ENCODE measurements around the gene SPRN. TPM values are rescaled to one million over a fixed set of nuclear protein-coding genes. Genes with fewer than 3 reads are reported as not detected.
"Not testable (repeated sequence)": the region's sequence is repeated elsewhere in the genome, so short reads cannot be mapped to it uniquely, and the experiment has no call there.

The SPRN gene
- total RNA-seq, 1 donor from 2014 or later = not detected

DNA sequence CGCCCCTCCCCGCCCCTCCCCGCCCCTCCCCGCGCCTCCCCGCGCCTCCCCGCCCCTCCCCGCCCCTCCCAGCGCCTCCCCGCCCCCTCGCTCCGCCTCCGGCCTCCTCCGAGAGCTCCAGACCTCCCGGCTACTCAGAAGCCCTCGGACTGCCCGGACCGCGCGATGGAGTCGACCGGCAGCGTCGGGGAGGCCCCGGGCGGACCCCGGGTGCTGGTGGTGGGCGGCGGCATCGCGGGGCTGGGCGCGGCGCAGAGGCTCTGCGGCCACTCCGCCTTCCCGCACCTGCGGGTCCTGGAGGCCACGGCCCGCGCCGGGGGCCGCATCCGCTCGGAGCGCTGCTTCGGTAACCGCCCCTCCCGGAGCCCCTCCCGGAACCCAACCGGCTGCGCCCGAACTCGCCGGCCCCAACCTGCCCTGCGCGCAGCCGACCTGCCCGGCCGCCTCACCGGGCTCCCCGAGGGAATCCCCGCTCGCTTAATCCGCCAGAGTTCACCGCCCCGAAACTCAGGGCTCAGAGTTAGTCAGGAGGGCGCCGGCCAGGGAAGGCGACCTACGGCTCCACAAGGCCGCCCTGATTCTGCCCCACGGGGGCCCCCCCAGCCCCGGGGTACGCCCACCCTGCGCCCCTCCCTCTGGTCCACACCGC is 45.1 kb downstream of the SPRN start, which contains the start of gene PAOX:
Gene PAOX (plus strand): TSS at position 111 of the 649 bp plus-strand sequence. CDS start 55 bp downstream, at position 166.
- H3K4me1 ChIP-seq = peaks cover 22% of the 10 kb centered on the region
- no peaks in the 10 kb centered on the region for H3K9me3 ChIP-seq
- TF ChIP-seq POLR2A (IDR thresholded peaks at IDR 0.05) (no peak), POLR2AphosphoS5 (IDR thresholded peaks at IDR 0.05; ENCODE audit: insufficient read depth in 1 of 2, low read depth in 1 of 2) (no peak)
- TF ChIP-seq, protein P1, sequence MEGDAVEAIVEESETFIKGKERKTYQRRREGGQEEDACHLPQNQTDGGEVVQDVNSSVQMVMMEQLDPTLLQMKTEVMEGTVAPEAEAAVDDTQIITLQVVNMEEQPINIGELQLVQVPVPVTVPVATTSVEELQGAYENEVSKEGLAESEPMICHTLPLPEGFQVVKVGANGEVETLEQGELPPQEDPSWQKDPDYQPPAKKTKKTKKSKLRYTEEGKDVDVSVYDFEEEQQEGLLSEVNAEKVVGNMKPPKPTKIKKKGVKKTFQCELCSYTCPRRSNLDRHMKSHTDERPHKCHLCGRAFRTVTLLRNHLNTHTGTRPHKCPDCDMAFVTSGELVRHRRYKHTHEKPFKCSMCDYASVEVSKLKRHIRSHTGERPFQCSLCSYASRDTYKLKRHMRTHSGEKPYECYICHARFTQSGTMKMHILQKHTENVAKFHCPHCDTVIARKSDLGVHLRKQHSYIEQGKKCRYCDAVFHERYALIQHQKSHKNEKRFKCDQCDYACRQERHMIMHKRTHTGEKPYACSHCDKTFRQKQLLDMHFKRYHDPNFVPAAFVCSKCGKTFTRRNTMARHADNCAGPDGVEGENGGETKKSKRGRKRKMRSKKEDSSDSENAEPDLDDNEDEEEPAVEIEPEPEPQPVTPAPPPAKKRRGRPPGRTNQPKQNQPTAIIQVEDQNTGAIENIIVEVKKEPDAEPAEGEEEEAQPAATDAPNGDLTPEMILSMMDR (IDR thresholded peaks at IDR 0.05) = no peak
- DNase-seq (ENCODE audit: extremely low spot score in 2 of 2) = no peak
- H3K27ac ChIP-seq = peak within 1 kb of the TSS; percentile 89
- H3K36me3 ChIP-seq = peaks cover 0 to 2% of the 10 kb centered on the region in 2 donors
- H3K4me3 ChIP-seq = peak within 1 kb of the TSS; percentile 71 to 94
- H3K27me3 ChIP-seq = no peaks in the 10 kb centered on the region
- intact Hi-C loops (cut with DNase I) = no loop called here

DNA sequence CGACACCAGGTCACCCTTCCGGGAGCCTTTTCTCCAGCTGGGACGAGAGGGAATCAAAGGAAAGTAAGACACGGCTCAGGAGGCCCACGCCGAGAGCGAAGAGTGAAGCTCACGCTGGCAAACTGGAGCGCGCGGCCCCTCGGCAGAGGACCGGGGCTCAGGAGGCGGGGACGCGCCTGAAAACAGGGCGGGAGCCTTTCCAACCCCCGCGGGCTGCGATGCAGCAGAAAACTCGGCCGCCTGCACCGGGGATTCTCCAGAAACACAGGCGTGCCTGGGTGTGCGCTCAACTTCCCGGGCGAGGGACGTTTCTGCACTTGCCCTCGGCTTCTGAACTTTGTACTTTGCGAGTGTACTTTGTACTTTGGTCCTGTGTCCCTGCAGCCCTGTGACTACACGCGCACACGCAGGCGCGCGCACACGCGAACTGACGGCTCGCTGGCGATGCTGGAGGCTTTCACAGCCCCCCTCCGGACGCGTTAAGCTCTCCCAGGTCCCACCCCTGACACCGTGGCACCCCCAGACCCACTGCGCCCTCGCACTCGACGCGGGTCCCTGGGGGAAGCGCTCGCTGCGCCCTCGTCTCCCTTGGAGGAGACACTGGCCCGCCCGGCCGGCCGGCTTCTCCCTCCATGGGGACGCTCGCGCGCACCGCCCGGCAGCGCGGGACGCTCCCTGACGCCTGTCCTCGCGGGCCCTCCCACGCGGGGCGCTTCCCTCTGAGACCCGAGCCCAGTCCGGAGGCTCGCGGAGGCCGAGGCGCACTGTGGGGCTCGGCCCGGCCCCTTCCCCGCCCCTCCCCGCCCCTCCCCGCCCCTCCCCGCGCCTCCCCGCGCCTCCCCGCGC is 46.0 kb downstream of the SPRN start:
- intact Hi-C loops (cut with DNase I) = no loop called here
- Histone ChIP-seq H3K36me3 (no peaks in the 10 kb centered on the region), H3K27ac (peak overlapping the region; percentile 89), H3K4me3 (peak overlapping the region; percentile 71 to 94), H3K4me1 (peaks cover 26% of the 10 kb centered on the region), H3K9me3 (no peaks in the 10 kb centered on the region), H3K27me3 (no peaks in the 10 kb centered on the region)
- TF ChIP-seq POLR2A (IDR thresholded peaks at IDR 0.05) (peak in 1 of 2 donors; percentile 54), POLR2AphosphoS5 (IDR thresholded peaks at IDR 0.05; ENCODE audit: insufficient read depth in 1 of 2, low read depth in 1 of 2) (peak in 1 of 2 donors; percentile 62)
- TF ChIP-seq, protein P1 (IDR thresholded peaks at IDR 0.05) = no peak
- DNase-seq (ENCODE audit: extremely low spot score in 2 of 2) = no peak

DNA sequence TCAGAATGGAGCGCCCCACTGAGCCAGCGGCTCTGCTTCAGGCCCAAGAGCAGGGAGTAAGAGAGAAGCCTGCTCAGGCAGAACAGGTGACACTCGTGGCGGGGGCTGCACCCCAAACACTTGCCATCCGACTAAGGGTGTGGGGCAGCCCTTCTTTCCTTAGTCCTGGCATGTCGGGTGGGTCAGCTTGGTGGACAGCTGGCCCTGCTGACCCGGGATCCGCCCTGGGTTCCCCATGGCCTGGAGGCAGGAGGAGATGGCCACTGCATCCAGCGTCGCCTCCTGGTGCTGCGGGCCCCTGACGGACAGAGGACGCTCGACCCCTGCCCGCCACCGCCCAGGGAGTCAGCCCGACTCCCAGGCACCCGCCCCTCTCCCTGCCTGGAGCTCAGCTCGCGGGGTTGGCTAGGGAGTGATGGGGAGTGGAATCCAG is 46.6 kb downstream of the SPRN start:
- Histone ChIP-seq H3K4me1 (peaks cover 26% of the 10 kb centered on the region), H3K27me3 (no peaks in the 10 kb centered on the region), H3K27ac (peak overlapping the region; percentile 89), H3K36me3 (no peaks in the 10 kb centered on the region), H3K9me3 (no peaks in the 10 kb centered on the region), H3K4me3 (peak overlapping the region; percentile 71 to 94)
- TF ChIP-seq, protein P1 (IDR thresholded peaks at IDR 0.05) = no peak
- TF ChIP-seq POLR2A (IDR thresholded peaks at IDR 0.05) (no peak), POLR2AphosphoS5 (IDR thresholded peaks at IDR 0.05; ENCODE audit: insufficient read depth in 1 of 2, low read depth in 1 of 2) (no peak)
- intact Hi-C loops (cut with DNase I) = no loop called here
- DNase-seq (ENCODE audit: extremely low spot score in 2 of 2) = no peak

DNA sequence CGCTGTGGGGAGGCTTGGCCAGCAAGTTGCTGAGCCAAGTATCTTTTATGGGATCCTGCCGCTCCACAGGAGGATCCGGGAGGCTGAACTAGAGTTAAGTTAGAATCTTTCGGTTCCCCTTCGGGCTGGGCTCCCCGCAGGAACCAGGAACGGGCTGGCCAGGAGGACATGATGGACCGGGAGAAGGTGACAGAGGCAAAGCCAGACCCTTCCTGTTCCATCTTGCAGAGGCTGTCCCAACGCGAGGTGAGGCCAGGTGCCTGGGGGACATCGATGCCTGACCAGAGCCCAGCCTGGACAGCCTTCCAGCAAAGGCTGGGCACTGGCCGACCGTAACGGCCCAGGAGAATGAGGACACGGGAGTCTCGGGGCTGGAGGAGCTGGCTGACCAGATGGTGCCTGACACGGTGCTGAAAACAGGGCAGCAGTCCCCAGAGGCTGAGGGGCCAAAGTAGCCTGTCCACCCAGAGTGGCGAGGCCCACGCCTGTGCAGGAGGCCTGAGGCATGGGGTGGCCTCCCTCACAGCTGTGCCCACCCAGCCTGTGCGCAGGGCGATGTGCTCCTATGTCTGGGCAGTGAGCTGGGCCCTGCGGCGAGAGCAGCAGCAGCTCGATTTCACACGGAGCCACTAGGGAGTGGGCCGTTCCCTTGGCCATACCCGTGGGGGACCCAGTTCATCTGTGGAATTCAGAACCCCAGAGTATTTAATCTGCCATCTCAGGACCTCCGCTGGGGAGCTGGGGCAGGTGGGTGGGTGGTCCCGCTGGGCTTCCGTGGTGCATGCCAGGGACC is 47.2 kb downstream of the SPRN start:
- H3K4me3 ChIP-seq = no peak overlapping the region
- TF ChIP-seq POLR2AphosphoS5 (IDR thresholded peaks at IDR 0.05; ENCODE audit: insufficient read depth in 1 of 2, low read depth in 1 of 2) = no peak
- no peak for TF ChIP-seq POLR2A (IDR thresholded peaks at IDR 0.05)
- TF ChIP-seq, protein P1 (IDR thresholded peaks at IDR 0.05) = no peak
- no peaks in the 10 kb centered on the region for H3K27me3 ChIP-seq
- H3K4me1 ChIP-seq = peaks cover 31% of the 10 kb centered on the region
- H3K27ac ChIP-seq = no peak overlapping the region
- intact Hi-C loops (cut with DNase I) = no loop called here
- no peaks in the 10 kb centered on the region for H3K9me3 ChIP-seq
- no peaks in the 10 kb centered on the region for H3K36me3 ChIP-seq
- no peak for DNase-seq (ENCODE audit: extremely low spot score in 2 of 2)

DNA sequence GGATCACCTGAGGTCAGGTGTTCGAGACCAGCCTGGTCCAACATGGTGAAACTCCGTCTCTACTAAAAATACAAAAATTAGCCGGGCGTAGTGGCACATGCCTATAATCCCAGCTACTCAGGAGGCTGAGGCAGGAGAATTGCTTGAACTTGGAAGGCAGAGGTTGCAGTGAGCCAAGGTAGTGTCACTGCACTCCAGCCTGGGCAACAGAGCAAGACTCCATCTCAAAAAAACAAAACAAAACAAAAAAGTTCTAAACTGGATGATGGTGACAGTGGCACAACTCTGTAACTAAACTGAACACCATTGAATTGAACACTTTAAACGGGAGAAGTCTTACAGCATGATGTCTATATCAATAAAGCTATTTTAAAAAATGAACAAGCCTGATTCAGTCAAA is 48.2 kb downstream of the SPRN start:
- H3K4me1 ChIP-seq = peaks cover 40% of the 10 kb centered on the region
- DNase-seq (ENCODE audit: extremely low spot score in 2 of 2); H3K4me3 ChIP-seq; intact Hi-C loops (cut with DNase I); H3K9me3 ChIP-seq; H3K36me3 ChIP-seq; H3K27me3 ChIP-seq; H3K27ac ChIP-seq: not testable (repeated sequence)
